GM10266 (cell line): ENCODE results near the gene STARD13.

Experiments used
- DNase-seq: peaks from one replicate; pipeline ENCODE4 v3.0.0; 2012; ENCODE audit errors: extremely low spot score
- TF ChIP-seq, protein P1 (sequence below): IDR thresholded peaks from 2 replicates; pipeline ENCODE4 v1.5.1; 2012; ENCODE audit warnings: mild to moderate bottlenecking, low read depth; ENCODE audit not compliant: control insufficient read depth, insufficient read depth; ENCODE audit errors: missing control alignments

STARD13 gene

DNA sequence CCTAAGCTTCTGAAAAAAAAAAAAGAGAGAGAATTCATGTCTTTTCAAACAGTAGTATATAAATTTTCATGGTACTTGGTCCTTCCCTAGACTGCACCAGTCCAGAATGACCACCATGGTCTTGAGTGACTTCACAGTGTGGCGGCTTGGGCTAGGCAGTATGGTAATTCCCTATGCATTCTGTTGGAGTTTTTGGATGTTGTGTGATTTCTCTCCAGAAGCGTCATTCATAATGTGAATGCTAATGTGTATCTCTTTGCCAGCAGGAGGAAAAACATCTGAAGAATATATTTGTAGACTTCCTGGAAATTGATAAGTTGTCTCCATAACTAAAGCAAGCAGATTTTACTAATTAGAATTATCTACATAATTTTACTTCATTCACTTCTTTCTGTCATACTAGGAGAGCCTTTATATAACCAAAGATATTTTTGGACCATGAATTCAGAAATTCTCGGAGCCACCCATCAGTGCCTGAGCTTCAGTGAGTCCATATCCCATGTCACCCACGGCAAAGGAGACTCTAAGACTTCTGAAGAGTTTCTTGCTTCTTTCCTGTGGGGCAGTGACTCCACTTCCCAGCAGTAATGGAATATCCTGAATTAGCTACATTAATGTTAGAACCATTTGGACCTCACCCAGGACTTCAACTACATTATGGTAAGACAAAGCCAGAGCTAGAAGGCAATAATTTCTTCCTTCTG is 8.4 kb downstream of the STARD13 start:
- TF ChIP-seq, protein P1, sequence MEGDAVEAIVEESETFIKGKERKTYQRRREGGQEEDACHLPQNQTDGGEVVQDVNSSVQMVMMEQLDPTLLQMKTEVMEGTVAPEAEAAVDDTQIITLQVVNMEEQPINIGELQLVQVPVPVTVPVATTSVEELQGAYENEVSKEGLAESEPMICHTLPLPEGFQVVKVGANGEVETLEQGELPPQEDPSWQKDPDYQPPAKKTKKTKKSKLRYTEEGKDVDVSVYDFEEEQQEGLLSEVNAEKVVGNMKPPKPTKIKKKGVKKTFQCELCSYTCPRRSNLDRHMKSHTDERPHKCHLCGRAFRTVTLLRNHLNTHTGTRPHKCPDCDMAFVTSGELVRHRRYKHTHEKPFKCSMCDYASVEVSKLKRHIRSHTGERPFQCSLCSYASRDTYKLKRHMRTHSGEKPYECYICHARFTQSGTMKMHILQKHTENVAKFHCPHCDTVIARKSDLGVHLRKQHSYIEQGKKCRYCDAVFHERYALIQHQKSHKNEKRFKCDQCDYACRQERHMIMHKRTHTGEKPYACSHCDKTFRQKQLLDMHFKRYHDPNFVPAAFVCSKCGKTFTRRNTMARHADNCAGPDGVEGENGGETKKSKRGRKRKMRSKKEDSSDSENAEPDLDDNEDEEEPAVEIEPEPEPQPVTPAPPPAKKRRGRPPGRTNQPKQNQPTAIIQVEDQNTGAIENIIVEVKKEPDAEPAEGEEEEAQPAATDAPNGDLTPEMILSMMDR, result no peak
- DNase-seq, result no peak

DNA sequence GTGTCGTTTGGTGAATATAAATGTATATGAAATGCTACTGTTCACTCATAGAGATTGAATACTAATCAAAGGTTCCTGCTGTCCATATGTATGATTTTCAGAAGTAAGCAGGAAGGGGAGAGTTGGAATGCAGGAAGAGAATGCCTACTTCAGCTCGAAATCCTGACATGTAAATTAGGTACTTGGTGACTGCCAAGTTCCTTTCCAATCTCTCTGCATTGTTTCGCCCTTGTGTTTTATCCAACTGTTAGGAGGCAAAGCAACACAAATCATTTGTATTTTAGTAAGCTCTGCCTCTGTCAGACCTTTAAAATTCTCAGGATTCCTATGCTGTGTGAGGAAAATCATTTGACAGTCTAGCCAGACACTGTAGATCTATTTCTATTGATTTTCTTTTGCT is 9.0 kb downstream of the STARD13 start:
- TF ChIP-seq, protein P1, result no peak
- no peak for DNase-seq

DNA sequence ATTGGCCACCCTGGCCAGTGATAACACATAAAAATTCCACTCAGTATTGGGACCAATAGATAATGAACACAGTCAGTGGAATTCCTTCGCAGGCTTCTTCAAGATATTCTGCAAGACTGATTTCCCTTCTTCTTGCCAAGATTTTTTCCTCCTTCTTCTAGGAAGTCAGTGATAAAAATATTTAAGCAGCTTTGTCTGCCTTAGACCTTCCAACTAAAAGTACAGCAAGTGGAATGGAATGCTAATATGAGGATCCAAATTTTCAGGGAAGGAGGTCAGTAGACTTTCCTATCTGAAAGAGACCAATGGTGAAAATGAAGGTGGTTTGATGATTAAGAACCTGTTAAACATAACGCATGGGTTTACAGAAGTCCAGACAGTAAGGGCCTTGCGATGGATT is 9.6 kb downstream of the STARD13 start:
- DNase-seq, result no peak
- TF ChIP-seq, protein P1, result no peak

DNA sequence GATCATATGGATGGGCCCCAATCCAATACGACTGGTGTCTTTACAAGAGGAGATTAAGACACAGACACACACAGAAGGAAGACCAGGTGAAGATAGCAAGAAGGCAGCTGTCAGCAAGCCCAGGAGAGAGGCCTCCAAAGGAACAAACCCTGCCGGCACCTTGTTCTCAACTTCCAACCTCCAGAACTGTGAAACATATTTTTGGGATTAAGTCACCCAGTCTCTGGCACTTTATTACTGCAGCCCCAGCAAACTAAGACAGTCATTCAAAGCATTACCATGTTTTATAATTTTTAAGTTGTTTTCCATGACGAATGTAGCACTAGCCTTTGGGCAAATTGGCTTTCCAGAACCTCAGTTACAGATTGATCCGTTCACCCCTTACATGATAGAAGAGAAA is 11.3 kb downstream of the STARD13 start:
- TF ChIP-seq, protein P1, result no peak
- no peak for DNase-seq

DNA sequence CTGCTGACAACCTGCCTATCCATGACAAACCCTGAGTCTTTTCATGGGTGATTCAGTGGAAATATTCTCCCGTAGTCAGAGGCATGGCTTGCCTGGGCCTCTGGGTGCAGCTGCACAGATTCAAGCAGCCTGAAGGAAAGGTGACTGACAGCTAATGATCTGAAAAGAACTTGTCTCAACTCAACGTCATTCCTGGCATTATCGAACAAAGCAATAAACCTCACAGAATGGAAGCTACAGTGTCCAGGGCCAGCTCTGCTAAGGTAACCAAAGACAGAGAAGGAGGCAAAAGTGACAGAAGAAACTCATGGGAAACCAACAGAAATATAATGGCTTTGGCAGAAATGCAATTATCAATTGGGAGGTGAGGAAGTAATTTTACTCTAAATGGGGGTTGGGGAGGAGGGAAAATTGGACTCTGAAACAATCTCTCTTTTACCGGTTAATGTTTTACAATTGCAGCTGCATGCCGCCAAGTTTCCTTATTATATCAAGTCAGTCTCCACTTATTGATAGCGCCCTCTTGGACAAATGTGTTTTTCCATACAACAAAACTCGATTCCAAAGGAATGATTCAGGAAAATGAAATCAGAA is 12.9 kb downstream of the STARD13 start:
- TF ChIP-seq, protein P1, result no peak
- DNase-seq, result no peak

DNA sequence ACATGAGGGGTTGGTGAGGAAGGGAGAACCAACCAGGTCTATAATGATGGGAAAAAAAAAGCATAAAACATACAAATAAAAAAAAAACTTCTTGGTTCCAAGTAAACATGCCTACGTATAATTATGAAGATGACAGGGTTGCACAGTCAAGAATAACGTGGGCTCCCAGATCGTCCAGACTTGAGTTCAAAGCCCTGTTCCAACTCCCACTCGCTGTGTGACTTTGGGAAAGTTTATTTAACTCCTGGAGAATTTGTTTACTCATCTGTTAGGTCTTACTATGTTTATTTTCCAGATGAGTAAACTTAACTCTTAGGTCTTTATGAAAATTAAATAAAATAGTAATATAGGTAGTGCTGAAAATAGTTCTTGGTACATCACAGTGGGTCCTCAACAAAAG is 13.8 kb downstream of the STARD13 start:
- no peak for DNase-seq

More for the DNA sequence above, 13.8 kb downstream of the STARD13 start:
- TF ChIP-seq, protein P1, result no peak
